ENCODE results near the gene HNRNPF. TPM values are rescaled to one million over a fixed set of nuclear protein-coding genes. Genes with fewer than 3 reads are reported as not detected.

The HNRNPF gene
- total RNA-seq, 1 donor from 2014 or later, result 268 TPM

- H3K36me3 ChIP-seq (ENCODE audit: control insufficient read depth, insufficient read depth, low read length), result no peaks in the 10 kb centered on the region
- no peak for DNase-seq (ENCODE audit: low read depth)
These were observed 35.5 kb downstream of the HNRNPF start for GRCh38 chr10:43373461-43373860.

GRCh38 chr10:43372765-43373361, 36.1 kb downstream of the HNRNPF start:
- peaks cover 2% of the 10 kb centered on the region for H3K27me3 ChIP-seq (ENCODE audit: control insufficient read depth, insufficient read depth, low read length)
- H3K4me3 ChIP-seq (ENCODE audit: low read depth, low read length), result no peak overlapping the region
- no peak for TF ChIP-seq CTCF (IDR thresholded peaks at IDR 0.05; ENCODE audit: insufficient read depth, low read length, poor library complexity, severe bottlenecking)
- H3K36me3 ChIP-seq (ENCODE audit: control insufficient read depth, insufficient read depth, low read length), result no peaks in the 10 kb centered on the region
- no peak for DNase-seq (ENCODE audit: low read depth)

More at GRCh38 chr10:43373461-43373860, 35.5 kb downstream of the HNRNPF start:
- Histone ChIP-seq H3K27me3 (ENCODE audit: control insufficient read depth, insufficient read depth, low read length) (peaks cover 2% of the 10 kb centered on the region), H3K4me3 (ENCODE audit: low read depth, low read length) (no peak overlapping the region)
- TF ChIP-seq CTCF (IDR thresholded peaks at IDR 0.05; ENCODE audit: insufficient read depth, low read length, poor library complexity, severe bottlenecking), result no peak

GRCh38 chr10:43371418-43371817, 37.6 kb downstream of the HNRNPF start, which contains the start of gene FXYD4:
Gene FXYD4 (plus strand): TSS chr10:43371636. CDS start chr10:43373747, 2,111 bp downstream.
- H3K4me3 ChIP-seq (ENCODE audit: low read depth, low read length), result no peak within 1 kb of the TSS
- DNase-seq (ENCODE audit: low read depth), result no peak
- H3K27me3 ChIP-seq (ENCODE audit: control insufficient read depth, insufficient read depth, low read length), result peaks cover 2% of the 10 kb centered on the region
- no peaks in the 10 kb centered on the region for H3K36me3 ChIP-seq (ENCODE audit: control insufficient read depth, insufficient read depth, low read length)
- TF ChIP-seq CTCF (IDR thresholded peaks at IDR 0.05; ENCODE audit: insufficient read depth, low read length, poor library complexity, severe bottlenecking), result no peak

GRCh38 chr10:43370671-43371215, 38.2 kb downstream of the HNRNPF start:
- DNase-seq (ENCODE audit: low read depth), result no peak
- Histone ChIP-seq H3K27me3 (ENCODE audit: control insufficient read depth, insufficient read depth, low read length) (peaks cover 2% of the 10 kb centered on the region), H3K36me3 (ENCODE audit: control insufficient read depth, insufficient read depth, low read length) (no peaks in the 10 kb centered on the region), H3K4me3 (ENCODE audit: low read depth, low read length) (no peak overlapping the region)
- TF ChIP-seq CTCF (IDR thresholded peaks at IDR 0.05; ENCODE audit: insufficient read depth, low read length, poor library complexity, severe bottlenecking), result no peak

GRCh38 chr10:43369921-43370320, 39.1 kb downstream of the HNRNPF start:
- TF ChIP-seq CTCF (IDR thresholded peaks at IDR 0.05; ENCODE audit: insufficient read depth, low read length, poor library complexity, severe bottlenecking), result no peak
- Histone ChIP-seq H3K36me3 (ENCODE audit: control insufficient read depth, insufficient read depth, low read length) (no peaks in the 10 kb centered on the region), H3K27me3 (ENCODE audit: control insufficient read depth, insufficient read depth, low read length) (peaks cover 2% of the 10 kb centered on the region), H3K4me3 (ENCODE audit: low read depth, low read length) (no peak overlapping the region)
- no peak for DNase-seq (ENCODE audit: low read depth)

- H3K36me3 ChIP-seq (ENCODE audit: control insufficient read depth, insufficient read depth, low read length), result no peaks in the 10 kb centered on the region
- no peak for DNase-seq (ENCODE audit: low read depth)
- no peak for TF ChIP-seq CTCF (IDR thresholded peaks at IDR 0.05; ENCODE audit: insufficient read depth, low read length, poor library complexity, severe bottlenecking)
- no peak overlapping the region for H3K4me3 ChIP-seq (ENCODE audit: low read depth, low read length)
- no peaks in the 10 kb centered on the region for H3K27me3 ChIP-seq (ENCODE audit: control insufficient read depth, insufficient read depth, low read length)
These were observed 44.0 kb downstream of the HNRNPF start for GRCh38 chr10:43365001-43365400.

All from kidney epithelial cell (primary cell).